ENCODE data around the gene KCNMA1.

Gene KCNMA1

DNA sequence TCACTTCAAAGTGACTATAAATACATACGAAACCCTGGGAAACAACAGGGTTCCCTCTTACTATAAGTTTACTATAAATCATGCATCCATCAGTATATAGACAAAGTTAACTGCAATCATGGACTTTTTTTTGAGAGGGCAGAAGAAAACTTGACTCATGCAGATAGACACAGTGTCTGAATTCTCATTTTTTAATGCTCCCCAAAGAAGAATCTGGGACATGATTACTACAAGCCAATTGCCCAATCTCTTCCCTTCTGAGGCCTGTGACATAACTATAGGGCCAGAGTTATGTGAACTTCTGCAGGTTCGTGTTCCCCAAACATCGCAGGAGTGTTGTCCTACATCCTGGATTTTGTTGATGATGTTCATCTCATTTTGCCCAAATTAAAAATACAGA, 376.5 kb downstream of the KCNMA1 start:
- no peak for DNase-seq

DNA sequence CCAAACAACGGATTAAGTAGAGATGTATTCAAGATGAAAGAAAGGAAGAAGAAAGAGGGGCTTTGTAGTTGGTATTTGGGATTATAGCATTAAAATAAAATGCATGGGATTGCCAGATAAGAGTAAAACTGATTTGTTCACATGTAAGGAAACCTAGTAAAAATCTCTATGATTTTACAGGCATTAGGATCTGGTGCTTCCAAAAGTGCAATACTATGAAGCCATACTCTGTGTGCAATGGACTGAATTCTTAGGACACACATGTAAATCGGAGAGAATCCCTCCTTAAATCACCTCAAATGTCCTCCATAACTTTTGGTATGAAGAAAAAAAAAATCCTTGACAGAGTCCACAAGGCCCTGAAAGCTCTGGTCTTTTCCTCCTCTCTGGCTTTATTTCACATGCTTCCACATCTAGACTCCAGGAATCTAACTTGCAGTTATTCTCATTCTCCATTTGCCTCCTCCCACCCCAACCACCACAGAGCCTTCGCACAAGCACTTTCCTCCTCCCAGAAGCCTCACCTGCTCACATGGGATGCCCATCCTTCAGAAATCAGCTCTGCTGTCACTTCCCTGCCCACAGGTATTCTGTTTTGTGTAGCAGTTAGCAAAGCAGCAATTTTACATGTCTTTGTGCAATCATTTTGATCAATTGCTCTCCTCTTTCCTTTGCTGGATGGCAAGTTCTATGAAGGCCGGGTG, 378.3 kb downstream of the KCNMA1 start:
- no peak for DNase-seq

DNA sequence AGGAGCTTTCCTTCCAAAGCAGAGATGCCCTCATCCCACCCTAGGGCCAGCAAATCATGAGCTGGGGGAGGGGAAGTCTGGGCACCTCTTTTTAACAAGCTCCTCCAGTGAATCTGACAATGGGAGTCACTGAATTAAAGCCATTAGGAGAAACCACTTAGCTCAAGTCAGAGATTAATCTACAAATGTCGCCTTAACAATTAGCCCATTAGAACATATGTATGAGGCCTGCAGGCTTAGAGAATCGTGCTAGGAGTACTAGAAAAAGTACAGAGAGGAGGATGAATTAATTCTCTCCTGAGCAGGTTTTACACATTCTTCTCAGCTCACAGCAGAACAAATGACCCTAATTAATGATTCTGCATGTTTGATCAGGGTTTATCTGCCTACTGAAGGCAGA, 381.3 kb downstream of the KCNMA1 start:
- no peak for DNase-seq

DNA sequence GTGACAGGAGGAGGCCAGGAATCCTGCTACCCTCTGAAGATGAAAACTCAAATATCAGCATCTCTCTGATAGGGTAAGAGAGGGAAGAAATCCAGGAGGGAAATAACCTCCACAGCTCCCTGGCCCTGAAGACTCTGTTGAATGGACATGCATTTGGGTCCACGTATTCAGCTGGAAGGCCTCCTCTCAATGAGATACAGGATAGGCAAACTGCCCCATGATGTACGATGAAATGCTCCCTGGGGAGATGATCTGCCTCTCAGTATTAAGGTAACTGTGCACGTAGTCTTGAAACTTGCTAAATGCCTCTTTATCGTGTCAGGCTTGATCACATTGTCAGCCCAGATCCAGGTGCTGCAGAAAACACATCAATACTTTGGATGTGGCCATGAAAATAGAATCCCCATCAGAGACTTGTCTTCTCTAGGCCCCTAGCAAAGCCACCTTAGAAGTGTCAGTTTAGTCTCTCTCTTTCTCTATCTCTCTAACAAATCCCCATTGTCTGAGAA, 384.0 kb downstream of the KCNMA1 start:
- no peak for DNase-seq

DNA sequence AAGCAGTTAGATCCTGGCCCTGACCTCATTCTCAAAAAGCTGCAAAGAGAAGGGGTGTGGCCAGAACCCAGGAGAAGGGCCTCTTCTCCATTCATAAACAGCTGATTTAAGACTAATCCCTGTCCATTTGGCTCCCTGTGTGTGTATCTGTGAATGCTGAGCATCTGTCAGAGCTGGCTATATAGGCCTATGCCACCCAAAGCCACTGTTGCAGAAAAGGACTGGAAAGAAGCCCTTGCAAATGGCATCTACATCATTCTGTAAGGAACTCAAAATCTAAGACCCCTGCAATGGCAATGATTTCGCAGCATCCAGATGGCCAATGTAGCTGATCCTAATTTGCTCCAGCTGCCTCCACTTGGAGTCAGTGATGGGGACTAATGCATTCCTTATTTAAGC, 384.5 kb downstream of the KCNMA1 start:
- DNase-seq = no peak

DNA sequence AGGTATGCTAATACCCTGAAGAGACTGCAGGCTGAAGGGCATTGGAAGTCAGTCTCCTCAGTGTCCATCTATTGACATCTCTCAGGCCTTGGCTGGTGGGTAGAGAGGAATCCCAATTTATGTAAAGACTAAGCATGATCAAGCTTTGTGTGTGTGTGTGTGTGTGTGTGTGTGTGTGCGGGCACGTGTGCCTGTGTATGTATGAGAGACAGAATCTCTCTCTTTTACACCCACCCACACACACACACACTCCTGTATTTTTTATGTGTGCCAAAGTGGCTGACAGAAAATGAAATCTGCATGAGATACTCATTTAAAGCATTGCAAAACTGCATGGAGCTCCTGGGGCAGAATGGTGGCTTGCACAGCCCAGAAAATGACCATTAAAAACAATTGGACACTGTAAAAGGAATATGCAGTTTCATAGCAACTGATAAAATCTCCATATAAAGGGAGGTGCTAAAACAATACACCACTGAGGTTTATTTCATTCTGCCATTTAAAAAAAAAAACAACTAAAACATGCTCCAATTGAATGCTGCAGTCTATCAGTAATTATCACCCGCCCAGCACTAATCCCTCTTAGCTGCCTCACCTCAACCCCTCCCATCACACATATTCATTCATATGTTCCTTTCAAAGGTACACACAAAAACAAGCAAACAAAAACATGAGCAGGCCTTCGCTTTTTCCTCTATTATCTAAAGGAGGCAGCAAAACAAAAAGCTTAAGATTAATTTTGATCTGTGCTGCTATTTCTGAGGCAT, 385.0 kb downstream of the KCNMA1 start:
- DNase-seq = no peak

DNA sequence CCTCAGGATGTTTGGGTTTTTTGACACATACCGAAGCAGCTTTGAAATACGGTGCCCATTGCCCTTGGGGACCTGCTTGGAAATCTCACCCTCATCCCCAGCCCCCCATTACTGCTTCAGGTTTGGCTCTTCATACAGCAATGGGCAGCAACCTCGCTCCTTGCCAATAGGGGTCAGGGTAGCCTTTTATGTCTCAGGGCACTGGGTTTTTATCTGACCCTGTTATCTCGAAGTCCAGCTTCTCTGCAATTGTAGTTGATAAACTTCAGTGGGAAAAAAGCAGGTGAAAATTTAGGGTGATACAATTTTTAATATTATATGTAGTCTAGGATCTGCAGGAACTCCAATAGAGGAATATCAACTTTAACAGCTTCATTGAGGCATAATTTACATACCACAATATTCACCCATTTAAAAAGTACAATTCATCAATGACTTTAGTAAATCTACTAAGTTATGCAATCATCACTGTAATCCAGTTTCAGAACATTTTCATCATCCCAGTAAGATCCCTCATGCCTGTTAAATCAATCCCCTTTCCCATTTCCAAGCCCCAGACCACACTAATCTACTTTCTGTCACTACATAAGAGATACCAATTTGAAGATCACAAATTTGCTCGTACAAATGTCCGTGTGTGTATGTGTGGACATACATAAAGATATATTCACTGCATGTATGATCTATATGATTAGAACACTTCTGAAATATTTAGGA, 386.2 kb downstream of the KCNMA1 start:
- DNase-seq = no peak

DNA sequence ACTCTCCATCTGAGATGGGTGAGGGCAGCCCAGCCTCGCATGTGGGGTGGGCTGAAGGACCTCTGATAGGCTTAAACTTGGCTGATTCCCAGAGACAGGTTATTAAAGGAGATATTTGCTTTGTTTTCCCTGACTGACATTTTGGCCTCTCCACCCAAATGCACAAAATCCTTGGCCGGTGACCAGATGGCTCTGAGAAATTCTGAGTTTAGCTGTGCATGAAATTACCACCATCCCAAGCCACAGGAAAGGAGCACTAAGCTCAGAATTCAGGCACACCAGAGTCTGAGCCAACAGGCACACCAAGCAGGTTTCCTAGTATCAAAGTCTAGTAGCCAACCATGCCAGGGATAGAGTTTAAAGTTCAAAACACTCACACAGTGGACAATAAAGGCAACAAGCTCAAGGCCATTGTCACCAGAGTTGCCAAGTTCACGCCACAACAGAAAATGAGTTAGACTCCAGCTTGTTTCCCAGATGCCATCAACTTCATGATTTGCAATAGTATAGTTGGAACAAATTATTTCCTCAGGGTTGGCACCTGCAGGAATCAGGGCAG, 387.6 kb downstream of the KCNMA1 start:
- no peak for DNase-seq

DNA sequence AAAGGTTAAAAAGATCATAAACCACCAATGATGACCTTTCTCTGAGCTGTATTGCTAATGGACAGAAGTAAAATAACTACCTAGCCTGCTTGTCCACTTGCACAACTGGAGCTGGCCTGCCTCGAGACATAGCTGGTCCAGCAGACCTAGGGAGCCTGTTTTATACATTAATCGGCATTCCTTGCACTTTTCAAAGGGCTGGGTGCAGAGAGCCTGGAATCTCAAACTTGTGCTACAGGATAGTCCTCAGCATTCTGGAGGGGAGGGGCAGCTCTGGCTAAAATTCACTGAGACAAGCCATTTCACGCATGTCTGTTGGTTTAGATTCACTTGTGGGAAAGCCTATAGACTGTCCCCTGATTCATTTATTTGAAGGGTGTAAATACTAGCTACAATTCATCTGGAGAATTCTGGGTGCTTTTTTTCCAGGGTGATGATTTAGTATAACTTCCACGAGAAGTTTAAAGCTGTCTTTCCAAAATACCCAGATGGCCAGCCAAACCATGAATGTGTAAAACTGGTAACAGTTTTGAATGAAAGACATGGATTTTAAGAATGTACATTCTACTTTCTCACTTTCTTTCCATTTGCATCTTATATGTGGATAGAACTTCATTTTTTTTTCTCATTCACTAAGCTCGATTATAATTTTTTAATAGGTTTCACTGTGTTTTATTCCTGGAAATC, 389.4 kb downstream of the KCNMA1 start:
- DNase-seq = no peak

DNA sequence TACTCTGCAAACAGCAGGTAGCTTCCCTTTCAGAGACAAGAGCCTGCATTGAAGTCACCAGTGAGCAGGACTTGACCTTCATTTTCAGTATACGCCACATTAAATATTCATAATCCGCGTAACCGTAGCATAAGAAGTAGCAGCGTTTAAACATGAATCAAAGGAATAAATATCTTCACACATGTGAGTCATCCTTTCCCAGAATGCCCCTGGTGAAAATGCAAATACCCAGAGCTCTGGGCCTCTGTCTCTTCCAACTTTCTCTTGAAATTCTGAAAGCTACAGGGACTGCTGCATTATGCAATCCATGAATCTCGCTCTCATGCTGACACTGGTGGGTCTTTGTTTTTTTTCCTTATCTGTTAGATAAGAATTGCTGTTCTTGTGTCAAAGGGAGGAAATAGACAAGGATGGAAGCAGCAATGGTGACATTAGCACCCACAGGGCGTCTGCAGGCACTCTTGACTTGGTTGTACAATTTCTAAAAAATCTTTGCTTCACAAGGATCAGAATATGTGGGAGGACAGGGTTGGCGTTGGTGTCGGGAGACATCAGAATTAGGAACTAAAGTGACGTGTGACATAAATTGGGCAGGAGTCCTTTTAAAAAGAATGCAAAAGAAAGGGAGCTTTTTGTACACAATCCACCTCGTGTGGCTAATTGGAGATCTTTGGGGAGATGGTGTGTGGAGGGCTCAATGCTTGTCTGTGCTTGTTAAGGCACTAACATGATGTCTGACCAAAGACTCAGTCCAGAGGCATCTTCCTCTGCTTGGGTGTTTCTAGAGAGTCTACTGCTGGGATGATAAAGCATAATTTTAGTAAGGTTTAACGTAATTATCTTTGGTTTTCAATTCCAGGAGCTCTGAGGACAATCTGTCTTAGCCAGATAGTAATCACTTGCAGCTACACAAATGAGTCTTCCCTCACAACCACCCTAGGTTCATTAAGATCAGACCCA, 390.3 kb downstream of the KCNMA1 start:
- no peak for DNase-seq

DNA sequence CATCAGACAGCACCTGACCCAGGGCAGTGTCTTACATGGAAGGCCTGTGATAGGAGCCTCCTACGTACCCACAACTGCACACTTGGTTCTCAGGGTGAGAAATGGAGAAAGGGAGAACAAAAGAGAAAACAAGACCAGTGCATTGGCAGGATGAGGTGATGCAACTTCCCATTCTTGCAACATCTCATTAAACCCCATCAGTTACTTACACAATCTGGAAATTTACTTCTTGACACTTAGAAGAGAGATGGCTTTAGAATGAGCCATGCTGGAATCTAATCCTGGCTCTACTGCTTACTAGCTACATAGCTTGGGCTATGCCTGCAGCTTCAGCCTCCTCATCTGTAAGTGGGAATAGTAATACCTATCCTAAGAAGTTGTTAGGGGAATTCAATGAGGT, 391.7 kb downstream of the KCNMA1 start:
- no peak for DNase-seq

DNA sequence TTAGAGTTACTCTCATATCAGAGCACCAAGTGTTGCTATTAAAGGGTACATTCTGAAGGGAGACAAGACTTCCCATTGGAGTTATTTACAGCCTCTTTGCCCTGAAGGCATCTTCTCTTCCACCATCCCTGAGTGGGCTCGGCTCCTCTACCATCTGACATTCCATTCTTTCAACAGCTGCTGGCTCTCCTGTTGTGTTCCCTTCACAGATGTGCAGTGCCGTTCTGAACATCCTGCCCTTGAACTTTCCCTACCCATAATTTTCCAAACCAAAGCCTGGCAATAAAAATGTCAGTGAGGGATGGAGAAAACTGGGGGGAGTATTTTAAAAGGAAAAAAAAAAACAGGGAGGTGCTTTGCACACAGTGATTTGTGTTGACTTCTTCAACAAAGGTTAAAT, 392.9 kb downstream of the KCNMA1 start:
- DNase-seq = no peak

DNA sequence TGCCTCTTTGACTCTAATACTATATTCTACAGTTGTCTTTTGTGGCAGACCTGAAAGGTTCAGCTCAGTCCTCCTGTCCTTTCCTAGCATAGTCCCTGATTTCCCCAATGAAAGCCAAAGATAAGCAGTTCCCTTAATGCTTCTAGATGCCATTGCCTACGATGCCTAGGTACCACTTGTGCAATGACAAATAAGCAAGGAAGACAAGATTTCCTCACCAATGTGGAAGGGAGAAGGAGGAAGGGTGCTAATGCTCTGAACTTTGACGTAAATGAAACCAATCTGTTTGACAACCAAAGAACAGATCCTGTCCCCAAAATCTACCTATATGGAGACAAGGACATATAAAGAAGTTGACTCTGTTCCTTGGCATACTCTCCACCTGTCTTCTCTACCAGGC, 393.3 kb downstream of the KCNMA1 start:
- DNase-seq = no peak

DNA sequence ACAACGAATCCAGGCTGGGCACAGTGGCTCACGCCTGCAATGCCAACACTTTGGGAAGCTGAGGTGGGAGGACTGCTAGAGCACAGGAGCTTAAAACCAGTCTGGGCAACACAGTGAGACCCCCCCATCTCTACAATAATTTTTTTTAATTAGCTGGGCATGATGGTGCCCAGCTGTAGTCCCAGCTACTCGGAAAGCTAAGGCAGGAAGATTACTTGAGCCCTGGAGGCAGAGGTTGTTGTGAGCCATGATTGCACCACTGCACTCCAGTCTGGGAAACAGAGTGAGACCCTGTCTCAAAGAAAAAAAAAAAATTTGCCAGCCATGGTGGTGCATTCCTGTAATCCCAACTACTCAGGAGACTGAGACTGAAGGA, 396.3 kb downstream of the KCNMA1 start:
- no peak for DNase-seq

DNA sequence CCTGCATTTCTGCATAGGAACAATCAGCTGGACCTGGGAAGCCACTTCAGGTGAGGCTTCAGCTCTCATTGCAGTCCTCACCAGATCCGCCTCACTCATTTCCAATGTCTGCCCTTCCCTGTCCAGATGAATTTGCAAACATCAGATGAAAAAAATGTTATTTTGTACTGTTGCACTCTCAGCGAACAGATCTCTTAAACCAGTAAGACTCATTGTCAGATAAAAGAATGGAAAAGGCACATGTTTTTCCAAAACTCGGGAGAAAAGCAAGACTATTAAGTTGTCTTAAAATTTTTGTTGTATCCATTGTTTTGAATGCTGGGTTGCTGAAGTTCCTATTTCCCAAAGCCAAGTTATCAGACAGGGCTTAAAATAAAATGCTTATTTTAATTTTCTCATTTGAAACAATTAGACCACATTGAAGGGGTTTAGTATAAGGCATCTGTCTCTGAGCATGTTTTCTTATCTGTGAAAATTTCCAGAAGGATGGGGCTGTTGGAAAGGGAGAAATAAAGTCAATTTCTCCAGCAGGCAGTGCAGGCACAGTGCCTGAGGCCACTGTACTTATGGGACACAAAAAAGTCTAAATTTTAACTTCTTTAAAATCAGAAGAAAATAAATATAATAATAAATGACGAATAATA, 396.8 kb downstream of the KCNMA1 start:
- no peak for DNase-seq

DNA sequence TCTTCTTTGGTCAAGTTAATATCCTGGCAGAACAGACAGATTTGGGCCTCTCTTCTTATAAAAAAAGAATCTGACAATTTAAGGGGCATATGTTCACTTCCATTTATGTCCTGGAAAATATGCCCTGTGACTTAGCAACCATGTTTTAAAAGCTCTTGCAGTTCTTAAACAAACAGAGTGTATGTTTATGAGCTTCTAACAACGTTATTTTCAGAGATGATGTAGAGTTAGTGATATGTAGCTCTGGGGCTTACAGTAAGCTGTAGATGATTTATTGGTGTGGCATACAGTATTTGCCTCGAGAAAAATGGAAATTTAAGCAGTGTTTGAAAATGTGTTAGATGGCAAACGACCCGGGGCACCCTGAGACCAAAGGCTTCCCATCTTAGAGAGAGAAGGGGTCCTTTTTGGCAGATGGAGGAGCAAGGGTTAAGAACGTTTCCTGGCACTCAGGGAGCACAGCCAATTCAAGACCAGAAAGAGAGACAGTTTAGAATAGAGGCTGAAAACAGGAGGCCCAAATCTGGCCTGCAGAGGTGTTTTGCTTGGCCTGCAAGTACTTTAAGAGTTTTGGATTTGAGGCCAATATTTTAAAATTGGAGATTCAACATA, 397.5 kb downstream of the KCNMA1 start:
- DNase-seq = no peak

DNA sequence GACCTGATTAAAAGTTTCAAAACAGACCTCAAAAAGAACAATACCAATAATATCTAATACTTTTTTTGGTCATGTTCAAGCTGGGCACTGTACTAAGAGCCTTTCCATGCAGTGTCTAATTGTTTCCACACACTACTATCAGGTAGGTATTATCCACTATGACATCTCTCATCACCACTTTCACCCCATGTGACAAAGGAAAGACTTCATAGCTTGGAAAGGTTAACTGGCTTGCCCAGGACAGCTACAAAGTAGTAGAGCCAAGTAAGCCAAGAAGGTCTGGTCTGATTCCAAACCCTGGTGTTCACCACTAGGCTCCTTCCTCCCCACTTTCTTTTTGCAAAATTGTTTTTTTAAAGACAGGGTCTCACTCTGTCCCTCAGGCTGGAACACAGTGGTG, 400.5 kb downstream of the KCNMA1 start:
- DNase-seq = no peak

DNA sequence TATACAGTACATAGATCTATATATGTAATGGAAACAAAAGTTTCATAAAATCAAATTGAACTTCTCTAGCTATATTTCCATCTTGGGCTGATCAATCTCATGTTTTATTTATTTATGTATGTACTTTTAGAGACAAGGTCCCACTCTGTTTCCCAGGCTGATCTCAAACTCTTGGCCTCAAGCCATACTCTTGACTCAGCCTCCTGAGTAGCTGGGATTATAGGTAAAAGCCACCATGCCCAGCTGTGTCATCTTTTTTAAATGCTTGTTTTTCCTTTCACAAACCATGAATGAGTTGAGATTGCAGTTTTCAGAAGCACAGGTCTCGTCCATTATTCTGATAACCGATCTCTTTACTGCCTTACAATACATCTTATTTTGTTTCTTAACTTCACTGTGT, 400.9 kb downstream of the KCNMA1 start:
- no peak for DNase-seq

DNA sequence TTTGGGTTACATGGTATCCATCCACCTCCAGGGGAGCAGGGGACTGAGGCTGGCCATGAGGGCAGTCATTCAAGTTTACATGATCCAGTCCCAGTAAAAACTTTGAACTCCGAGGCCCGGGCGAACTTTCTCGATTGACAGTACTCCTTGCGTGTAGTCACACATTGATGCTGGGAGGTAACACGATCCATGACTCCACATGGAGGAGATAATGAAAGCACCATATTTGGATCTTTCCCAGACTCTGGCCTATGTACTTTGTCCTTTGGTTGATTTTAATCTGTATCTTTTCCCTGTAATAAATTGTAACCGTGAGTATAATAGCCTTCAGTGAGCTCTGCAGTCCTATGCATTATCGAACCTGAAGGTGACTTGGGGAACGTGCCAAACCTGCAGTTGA, 401.6 kb downstream of the KCNMA1 start:
- no peak for DNase-seq

DNA sequence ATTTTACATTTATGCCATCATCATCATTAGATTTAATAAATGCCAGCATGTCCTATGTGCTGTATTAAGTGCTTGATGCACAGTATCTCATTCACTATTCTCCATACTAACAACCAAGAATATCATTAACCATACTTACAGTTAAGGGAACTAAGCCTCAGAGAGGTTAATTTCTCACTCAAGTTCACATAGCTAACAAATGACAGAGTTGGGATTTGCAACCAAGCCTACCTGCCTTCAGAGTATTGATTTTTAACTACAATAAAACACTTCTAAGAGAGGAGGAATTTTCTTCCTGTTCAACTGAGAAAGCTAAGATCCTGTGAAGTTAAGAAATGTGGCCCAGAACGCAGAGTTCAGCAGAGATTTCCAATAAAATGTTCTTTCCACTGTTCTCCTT, 403.0 kb downstream of the KCNMA1 start:
- no peak for DNase-seq

DNA sequence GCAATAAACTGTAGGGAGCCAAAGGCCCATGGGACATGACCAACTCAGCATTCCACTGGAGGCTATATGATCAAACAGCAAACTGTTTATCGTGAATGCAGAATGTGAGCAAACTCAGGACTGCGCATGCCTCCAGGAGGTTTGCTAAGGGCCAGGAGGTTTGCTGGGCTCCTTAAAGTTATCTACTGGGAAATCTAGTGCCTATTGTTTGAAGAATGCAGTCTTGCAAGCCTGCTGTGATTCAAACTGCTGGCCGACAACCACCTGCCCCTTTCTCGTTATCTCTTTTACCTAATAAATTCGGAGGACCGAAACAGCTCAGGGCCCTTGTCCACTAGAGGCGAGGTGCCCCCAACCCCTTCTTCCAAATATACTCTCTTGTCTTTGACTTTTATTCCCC, 404.1 kb downstream of the KCNMA1 start:
- DNase-seq = no peak
